HG03045 (cell line): ENCODE measurements around the gene RYR2.
"Not testable (repeated sequence)": the region's sequence is repeated elsewhere in the genome, so short reads cannot be mapped to it uniquely, and the experiment has no call there.

Experiments
- ATAC-seq: cut with Tn5 transposase; IDR thresholded peaks from one replicate; pipeline ENCODE4 v1.9.1; 2021; ENCODE audit warnings: mild to moderate bottlenecking, moderate library complexity; ENCODE audit not compliant: unreplicated experiment

The RYR2 gene

DNA sequence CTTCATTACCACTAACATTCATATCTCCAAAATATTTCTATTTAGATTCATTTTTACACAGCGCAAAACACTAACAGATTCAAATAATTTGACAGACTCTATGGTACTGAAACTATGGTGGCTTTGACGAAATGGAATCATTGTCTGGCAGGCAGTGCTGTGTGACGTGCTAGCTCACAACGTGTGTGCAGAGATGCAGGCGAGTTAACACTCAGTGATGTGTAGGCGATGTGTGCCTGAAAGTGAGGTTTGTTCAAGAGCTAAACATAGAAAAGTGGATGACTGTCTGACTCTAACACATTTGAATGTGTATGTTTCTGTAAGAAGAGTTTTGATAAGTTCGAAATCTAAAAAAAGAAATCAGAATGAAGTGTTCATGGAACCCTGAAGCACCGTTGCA lies 97.7 kb downstream of the RYR2 start:
- ATAC-seq = no peak

DNA sequence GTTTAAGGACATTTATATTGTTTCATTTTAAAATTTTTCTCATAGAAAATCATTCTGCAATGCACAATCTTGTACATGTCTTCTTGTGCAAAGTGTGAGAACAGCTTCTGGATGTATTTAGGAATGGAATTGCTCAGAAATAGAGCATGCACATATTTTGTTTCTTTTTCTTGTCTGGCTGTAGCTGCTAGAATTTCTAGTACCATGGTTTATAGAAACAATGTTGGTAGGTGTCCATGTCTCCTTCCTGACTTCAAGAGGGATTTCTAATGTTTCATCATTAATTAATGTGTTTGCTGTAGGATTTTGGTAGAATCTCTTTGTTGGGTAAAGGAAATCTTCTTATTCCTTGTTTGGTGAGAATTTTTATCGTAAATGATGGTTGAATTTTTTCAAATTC lies 99.0 kb downstream of the RYR2 start:
- no peak for ATAC-seq

DNA sequence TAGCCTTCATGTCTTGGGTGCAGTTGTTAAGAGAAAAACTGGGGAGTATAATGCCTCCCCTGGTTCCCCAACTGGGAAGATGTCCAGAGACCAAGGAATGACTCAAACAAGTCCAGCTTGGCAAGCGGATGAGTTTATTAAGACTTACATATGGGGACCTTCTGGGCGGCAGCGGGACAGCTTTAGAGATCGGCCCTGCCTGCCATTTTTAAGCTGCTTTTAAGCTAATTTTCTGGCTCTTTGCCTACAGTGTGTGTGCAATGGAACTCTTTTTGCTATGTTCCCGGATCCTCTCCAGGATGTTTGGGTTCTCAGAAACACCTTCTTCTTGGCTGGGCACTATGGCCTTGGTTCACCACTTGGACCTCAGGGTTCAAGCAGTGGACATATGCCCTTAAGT lies 99.5 kb downstream of the RYR2 start:
- ATAC-seq = no peak

DNA sequence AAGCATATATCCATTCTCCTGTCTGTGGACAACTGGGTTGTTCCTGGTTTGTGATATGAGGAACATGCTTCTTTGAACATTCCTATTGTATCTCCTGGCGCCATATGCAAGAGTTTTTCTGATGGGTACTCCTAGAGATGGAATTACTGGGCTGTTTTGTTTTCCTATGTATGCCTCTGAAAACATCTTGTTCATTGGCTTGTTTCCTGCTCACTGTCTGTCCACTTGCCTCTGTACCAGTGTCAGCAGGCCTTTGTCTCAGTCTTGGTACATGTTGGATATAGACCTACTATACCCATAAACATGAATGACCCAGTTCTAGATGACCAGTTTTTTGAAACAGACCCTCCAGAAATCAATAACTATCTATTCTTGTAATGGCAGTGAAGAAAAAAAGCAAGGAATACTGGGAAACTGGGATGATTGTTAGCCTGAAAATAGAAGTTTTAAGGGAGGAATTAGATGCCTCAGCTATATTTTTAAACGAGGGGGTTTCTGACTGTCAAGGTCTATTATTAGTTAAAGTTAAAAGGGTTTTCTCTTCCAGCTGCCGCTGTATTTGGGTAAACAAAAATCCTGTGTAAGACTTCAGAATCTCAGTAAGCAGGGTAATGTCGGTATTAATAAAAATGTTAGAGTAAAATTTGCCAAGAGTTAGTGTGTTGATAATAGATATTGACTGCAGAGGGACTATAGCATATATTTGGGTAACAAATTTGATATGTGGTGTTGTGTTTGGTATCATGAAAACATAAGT lies 103.6 kb downstream of the RYR2 start:
- ATAC-seq = no peak

DNA sequence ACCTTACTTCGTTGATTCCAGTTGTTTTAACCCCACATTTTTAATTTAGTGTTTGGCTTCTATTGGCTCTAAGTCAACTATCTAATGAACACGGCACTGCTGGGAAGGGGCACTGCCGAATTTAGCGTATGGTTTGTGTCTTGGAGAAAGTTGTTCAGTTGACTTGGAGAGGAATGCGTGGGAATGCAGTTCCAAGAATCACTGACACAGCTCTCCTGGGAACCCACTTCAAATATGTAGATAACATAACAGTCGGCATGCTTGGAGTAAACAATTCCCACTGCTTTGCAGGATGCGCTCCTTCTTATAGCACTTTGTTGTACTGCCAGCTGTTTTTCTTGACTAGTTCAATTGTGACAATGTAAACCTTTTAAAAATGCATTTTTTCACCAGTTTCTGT lies 104.3 kb downstream of the RYR2 start:
- ATAC-seq = no peak

DNA sequence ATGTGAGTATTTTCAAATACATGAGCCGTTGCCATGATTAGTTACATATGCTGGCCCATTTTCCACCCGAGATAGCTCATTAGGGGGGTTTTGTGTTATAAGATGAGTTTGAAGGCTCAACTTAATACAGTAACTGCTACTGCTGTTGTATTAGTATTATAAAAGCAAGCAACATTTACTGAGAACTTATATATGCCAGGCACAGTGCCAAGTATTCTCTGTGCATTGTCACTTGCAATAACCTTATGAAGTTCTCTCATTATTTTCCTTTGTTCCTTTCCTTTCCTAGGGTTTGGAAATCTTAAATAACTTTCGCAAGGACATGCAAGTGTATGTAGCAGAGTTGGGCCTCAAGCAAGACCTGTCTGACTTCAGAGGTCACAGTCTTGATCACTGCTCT lies 107.9 kb downstream of the RYR2 start:
- no peak for ATAC-seq

DNA sequence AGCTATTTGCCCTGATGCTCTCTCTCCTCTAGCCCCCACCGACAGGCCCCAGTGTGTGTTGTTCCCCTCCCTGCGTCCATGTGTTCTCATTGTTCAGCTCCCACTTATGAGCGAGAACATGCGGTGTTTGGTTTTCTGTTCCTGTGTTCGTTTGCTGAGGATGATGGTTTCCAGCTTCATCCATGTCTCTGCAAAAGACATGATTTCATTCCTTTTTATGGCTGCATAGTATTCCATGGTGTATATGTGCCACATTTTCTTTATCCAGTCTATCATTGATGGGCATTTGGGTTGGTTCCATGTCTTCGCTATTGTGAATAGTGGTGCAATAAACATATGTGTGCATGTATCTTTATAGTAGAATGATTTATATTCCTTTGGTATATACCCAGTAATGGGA lies 110.0 kb downstream of the RYR2 start:
- not testable (repeated sequence) for ATAC-seq

DNA sequence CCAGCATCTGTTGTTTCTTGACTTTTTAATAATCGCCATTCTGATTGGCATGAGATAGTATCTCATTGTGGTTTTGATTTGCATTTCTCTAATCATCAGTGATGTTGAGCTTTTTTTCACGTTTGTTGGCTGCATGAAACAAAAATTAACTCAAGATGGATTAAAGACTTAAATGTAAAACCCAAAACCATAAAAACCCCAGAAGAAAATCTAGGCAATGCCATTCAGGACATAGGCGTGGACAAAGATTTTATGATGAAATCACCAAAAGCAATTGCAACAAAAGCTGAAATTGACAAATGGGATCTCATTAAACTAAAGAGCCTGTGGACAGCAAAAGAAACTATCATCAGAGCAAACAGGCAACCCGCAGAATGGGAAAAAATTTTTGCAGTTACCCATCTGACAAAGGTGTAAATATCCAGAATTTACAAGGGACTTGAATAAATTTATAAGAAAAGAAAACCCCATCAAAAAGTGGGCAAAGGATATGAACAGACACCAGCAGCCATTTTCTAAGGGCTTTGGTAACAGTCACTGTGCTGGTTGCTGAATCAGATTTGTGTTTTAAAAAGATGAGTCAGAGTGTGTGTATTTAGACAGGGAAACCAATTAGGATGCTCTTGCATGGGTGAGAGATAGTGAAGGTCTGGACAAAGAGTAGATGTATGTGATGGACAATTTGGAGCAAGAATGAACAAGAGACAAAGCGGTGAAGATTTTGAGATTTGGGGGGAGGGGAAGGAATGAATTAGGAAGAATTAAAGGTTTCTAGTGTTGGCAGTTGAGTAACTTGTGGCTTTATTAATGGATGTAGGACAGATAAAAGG lies 110.7 kb downstream of the RYR2 start:
- no peak for ATAC-seq

DNA sequence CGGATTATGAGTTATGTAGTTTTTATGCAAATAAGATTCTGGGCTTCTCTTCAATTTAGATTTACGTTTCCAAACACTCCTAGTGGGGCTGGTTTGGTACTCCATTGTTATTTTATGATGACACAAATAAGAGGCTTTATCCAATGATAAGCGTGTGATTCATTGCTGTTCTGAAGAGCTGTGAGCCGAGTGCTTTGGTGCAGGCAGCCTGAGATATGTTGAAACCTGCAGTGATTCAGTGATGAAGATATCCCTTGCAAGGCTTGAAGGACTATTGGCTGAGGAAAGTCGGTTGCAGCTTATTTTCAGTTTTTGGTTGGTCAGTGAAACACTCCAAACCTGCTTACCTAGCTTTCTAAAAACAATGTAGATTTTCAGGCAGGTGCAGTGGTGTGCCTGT lies 112.2 kb downstream of the RYR2 start:
- ATAC-seq = no peak

DNA sequence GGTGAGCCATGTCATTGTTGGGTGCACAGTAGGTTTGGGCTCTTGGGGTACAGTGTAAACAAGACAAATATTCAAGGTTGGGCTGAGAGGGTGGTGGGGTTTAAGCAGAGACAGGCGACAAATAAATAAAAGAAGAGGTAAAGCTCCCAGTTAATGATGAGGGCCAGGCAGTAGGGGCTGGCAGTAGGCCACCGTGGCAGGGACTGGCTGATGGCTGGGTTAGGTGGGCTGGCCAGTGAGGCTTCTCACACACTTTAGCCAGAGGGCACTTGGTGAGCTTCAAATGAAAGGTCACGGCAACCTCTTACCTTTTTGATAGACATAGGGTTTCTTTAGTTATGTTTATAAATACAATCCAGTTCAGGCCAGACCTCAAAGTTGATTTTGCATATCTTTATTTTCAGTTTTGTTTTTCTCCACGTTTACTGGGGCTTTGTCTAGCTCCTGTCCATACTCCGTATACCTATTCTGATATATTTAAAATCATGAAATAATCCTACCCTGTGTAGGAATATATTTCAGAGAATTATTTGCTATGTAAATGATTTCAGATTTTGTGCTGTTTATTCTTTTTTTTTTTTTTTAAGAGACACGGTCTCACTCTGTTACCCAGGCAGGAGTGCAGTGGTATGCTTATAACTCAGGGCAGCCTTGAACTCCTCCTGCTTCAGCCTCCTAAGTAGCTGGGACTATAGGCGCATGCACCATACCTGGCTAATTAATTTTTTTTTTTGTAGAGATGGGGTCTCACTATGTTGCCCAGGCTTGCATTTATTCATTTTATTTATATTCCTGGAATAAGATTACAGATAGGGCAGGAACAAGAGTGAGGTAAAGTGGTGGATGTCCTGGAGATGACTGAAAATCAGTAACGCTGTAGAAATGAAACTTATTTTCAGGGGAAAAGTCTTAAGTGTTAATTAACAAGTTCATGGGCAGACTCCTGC lies 122.7 kb downstream of the RYR2 start:
- ATAC-seq = no peak

DNA sequence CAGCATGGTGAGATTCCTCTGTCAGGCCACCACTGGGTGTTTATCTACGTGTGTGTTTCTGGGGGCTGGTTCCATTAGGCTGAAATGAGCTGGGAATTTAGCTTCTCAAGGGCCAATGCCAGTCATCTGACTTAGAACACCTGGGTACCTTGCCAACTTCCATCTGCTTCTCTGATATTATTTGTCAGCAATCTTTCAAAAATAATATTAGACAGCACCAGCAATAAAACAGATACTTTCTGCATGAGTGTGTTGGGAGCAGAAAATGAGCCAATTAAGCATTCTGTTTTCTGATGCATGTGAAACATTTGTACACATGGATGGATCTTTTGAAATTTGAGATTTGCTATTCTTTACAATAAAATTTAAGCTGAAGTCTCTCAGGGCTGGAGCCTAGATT lies 124.1 kb downstream of the RYR2 start:
- ATAC-seq = no peak

DNA sequence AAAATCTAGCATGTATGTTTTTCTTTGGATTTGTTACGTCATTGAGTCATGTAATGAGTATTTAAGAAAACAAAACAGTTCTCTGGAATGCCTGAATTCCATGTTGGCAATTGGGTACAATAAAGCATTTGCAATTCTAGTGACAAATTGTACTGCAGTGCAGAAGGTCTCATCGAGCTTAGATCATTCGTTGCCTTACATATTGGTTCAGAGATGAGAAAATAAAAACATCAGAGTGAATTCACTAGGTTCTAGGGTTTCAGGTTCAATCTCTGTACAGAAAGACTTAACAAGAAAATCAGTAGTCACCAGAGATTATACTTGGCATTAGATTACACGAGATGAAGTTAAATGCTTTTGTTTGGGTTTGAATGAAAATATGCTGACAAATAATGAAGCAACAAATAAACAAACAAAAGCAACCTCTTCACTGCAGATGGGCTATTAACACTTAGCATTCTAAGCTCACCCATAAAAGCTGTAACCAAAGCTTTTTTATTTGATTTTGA lies 124.7 kb downstream of the RYR2 start:
- ATAC-seq = no peak

DNA sequence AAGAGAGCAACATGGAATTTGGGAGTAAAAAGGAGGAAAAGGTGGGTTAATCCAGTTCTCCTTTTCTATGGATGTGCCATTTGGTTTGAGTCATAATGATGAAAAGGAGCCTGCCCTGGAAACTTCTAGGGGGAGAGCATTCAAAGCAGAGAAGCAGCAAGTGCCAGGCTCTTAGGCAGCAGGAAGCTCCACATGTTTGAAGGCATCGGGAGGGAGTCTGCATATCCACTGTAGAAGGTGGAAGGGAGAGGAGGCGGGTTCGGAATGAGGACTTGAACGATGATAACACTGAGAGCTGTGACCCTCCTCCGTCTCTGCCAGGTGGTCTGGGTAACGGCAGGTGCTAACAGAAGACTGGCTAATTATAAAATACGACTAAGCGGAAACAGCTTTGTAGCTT lies 128.2 kb downstream of the RYR2 start:
- ATAC-seq = no peak

DNA sequence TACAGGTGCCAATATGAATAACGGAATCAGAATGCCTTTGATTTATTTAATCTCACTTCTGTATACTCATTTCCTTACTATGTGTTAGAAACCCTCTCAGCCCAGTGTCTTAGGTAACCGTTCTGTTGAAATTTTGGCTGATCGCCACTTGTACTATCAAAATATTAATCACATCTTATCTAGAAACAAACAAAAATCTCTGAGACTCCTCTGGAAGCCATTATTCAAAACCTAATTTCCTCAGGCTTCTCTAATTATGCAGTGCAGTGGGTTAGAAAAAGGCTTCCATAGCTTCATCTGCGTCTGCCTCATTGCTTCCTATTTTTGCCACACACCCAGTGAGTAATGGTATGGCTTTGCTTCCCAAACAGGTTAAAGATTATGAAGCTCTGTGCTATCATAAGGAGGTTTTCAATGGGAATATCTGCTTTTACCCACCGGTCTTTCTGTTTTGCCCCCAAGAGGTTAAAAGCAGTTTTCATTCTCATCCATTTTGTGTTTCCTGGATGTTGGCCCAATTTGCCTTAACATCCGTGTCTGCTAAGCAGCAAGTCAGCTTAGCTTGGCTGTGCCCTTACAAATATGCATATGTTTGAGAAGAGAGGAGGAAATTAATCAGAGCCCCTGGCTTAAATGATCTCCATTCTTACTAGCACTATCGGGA lies 129.6 kb downstream of the RYR2 start:
- ATAC-seq = no peak

DNA sequence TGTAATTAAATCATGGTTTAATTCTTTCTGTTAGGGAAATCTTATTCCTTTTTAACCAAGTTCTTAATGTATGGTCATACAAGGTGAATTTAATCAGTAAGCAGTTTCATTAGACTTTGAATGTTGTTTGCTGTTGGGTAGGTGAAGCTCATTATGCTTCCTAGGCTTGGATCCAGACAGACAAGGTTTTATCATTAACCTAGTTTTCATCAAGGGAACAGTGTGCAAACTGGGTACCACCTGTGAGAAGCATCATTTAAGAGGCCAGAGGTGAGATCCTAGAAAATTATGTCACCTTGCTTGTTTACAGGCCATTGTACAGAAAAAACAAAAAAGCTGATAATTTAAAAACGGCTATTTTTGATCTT lies 130.1 kb downstream of the RYR2 start:
- no peak for ATAC-seq

DNA sequence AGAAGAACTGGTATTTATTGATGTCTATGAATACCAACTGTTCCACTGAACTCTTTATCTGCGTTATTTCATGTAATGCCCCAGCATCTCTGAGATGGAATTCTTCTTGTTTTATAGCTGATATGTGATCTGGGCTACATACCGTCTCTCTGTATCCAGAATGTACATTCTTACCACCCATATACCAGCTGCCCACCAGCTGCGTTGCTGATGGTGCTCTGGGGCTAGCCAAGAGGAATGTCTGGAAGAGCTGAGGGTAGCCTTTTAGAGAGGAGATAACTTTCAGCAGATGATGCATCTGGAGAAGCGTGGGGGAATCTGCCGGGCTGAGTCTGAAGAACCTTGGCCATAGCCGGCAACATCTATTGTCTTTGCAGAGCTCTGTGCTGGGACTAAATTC lies 137.5 kb downstream of the RYR2 start:
- ATAC-seq = no peak

DNA sequence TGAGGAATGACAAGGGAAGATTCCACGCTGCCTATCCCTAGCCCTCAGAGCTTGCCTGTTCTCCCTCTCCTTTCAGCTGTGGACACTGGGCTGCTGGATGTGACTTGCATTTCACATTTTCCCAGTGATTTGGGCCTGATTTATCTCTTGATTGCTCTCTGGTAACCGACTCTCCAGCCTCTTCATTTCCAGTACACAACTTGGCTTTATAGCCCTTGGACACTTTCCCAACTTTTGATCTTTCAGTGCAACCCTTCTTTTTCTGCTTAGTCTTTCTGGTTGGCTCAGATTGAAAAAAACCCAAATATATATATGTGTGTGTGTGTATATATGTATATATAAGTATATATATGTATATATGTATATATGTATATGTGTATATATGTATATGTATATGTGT lies 138.3 kb downstream of the RYR2 start:
- no peak for ATAC-seq

DNA sequence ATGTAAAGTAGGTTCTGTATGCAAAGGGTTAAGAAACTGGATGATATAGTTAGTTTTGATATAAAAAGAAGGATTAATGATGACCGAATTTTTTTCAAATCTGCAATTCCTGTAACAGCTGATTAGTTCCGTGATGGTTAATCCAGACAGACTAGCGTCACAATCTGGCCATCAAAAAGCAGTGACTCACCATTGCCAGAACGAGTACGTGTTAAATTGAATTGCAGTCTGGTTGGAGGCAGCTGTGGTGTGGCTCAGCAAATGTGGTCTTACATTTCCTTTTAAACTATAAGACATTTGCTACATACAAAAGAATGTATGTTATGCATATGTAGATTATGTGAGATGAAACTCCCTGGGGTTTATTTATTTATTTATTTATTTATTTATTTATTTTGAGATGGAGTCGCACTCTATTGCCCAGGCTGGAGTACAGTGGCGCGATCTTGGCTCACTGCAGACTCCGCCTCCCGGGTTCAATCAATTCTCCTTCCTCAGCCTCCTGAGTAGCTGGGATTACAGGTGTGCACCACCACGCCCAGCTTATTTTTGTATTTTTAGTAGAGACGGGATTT lies 139.8 kb downstream of the RYR2 start:
- no peak for ATAC-seq

DNA sequence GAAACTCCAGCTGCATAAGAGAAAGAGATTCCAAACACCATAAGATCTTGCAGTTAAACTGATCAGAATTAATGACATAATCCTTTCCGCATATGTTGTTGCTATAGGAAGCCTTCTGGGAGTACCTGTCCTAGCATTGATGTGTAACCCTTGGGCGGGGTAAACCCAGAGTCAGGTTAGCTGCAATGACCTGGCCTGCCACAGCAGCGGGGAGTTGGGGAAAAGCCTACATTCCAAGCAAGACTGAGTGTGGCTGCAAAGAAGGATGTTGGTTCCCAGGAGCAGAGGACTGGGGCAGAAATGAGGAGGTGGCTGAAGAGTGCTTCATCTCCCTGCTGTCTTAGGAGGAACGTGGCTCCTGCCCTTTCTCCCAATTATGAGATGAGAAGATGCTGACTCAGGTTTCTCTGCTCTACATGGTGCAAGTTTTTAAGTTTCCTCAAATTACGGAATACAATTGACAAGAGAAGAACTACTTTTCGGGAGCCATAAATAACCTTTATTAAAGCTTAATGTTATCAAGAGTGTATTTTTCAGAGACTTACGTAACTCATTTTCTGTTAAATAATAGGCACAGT lies 142.1 kb downstream of the RYR2 start:
- ATAC-seq = no peak

DNA sequence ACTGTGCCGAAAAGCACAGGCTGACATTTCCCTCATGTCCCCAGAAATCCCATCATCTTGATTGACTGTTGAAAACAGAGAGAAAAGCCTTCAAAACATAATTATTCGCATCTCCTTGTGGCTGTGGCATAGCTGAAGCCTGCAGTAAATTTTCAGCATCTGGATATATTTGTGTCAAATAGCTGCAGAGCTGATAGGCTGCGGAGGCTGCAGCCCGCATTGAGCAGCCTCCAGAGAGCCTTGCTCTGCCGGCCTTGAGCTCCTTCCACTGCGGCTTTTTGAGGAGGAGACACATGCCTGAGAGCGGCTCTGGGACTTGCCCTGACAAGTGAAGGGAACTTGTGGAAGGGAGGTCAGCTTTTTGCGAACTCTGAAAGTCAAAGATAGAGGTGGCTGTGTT lies 144.7 kb downstream of the RYR2 start:
- no peak for ATAC-seq
